A673 (cell line): ENCODE measurements around the gene TFAP2D.

ENCODE experiments used
- EZH2 ChIP-seq: fragments of 200-600 bp; sonication (generic); IDR thresholded peaks from 2 replicates; pipeline ENCODE4 v1.6.1; 2017; ENCODE audit warnings: borderline replicate concordance, low read depth, mild to moderate bottlenecking, mixed read lengths, antibody characterized with exemption, low read length; ENCODE audit not compliant: poor library complexity, severe bottlenecking
- TF ChIP-seq, protein P1 (sequence below): fragments of 300-800, 200-600 bp; sonication (generic); conservative IDR thresholded peaks from 2 replicates; pipeline ENCODE4 v1.5.1; 2017; ENCODE audit warnings: low read depth, mild to moderate bottlenecking, antibody characterized with exemption, low read length, moderate library complexity, mixed read lengths

GRCh38 chr6:50791900-50792508 is 78.7 kb downstream of the TFAP2D start:
- TF ChIP-seq, protein P1, sequence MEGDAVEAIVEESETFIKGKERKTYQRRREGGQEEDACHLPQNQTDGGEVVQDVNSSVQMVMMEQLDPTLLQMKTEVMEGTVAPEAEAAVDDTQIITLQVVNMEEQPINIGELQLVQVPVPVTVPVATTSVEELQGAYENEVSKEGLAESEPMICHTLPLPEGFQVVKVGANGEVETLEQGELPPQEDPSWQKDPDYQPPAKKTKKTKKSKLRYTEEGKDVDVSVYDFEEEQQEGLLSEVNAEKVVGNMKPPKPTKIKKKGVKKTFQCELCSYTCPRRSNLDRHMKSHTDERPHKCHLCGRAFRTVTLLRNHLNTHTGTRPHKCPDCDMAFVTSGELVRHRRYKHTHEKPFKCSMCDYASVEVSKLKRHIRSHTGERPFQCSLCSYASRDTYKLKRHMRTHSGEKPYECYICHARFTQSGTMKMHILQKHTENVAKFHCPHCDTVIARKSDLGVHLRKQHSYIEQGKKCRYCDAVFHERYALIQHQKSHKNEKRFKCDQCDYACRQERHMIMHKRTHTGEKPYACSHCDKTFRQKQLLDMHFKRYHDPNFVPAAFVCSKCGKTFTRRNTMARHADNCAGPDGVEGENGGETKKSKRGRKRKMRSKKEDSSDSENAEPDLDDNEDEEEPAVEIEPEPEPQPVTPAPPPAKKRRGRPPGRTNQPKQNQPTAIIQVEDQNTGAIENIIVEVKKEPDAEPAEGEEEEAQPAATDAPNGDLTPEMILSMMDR, result peak; percentile 87
- TF ChIP-seq EZH2, result no peak
